Astrocyte of the hippocampus (primary cell): ENCODE data around the gene COL27A1.

Experiments
- DNase-seq: peaks from one replicate; pipeline ENCODE4 v3.0.0; 2011; ENCODE audit warnings: low read depth, low spot score

COL27A1 gene

DNA sequence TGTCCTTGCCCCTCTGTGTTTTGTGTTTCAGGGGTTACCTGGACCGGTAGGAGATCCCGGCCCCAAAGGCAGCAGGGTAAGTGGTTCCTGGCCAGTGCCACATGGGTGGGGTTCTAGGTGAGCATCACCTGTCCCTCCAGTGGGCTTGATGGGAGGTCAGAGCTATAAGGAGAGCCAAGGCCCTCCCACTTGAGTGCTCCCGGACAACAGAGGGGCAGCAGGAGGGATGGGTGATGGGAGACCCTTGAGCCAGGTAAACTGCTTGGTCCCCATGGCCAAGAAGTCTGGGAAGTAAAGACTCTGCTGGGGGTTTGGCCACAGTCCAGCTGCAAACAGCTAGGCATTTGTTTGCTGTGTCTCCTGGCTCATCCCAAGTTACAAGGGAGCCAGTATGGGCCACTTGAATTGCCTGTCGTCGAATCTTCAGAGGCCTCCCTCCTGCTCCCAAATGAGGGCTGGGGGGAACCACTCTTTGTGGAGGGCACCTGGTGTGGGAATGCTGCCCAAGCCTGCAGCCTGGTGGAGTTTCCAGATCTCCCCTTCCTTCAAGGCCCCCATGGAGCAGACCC is 51.0 kb downstream of the COL27A1 start:
- no peak for DNase-seq

DNA sequence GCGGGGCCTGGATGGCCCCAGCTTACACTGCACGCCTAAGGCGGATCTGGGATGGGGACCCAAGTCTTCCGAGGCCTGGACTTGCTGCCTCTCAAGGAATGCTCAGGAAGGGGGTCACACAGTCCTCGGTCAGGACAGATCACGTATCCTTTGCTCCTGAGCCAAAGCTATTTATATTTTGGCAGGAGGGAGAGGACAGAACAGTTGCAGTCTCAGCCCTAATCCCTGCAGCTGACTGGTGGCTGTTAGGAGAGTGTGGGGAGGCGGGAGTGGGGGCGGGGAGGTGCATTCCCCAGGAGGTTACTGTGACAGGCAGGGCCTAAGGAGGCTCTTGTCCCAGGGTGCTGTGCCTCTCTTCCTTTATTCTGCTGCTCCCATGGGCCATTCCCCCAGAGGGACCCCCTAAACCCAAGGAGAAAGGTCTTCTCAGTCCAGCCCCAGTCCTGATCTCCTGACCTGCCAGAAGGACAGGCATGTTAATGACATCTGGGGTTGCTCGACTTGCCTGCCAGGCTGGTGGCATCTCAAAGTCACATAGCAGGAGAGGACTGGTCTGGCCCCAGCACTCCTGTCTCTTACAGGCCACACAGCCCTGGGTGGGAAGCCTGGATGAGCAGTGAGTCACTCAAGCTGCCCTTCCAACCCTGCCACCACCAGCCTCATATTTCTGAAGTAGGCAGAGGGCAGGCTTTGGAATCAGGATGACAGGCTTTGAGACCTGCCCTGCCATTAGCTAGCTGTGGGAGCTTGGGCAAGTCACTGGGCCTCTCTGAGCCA is 51.9 kb downstream of the COL27A1 start:
- peak; percentile 62 for DNase-seq

DNA sequence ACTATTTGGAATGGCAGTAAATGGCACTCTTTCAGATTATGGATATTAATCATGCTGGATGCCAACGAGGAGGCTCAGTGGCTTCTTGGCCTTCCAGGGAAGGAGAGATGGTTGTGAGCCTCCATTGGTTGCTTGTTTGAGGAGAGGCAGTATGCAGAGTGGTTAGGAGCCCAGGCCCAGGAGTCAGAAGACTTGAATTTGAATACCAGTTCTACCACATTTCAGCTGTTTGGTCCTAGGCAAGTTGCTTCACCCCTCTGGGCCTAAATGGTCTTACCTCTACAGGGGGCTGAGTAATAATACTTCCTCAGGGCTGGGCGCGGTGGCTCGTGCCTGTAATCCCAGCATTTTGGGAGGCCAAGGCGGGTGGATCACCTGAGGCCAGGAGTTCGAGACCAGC is 52.5 kb downstream of the COL27A1 start:
- DNase-seq: no peak

GRCh38 chr9:114209151-114209550 is 53.8 kb downstream of the COL27A1 start:
- no peak for DNase-seq

DNA sequence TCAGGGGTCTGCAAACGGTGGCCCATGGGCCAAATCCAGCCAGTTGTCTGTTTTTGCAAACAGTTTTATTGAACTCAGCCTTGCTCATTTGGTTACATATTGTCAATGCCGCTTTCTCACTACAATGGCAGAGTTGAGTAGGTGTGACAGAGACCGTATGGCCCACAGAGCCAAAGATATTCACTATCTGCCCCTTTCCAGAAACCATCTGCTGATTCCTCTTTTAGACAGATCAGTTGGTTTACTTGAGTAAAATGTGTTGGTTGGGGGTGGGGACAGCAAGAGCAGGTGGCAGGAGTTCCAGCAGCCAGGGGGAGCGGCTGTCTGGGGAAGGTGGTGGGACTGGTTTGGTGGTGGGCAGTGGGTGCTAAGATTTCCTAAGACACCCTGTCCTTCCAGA is 54.8 kb downstream of the COL27A1 start:
- no peak for DNase-seq

DNA sequence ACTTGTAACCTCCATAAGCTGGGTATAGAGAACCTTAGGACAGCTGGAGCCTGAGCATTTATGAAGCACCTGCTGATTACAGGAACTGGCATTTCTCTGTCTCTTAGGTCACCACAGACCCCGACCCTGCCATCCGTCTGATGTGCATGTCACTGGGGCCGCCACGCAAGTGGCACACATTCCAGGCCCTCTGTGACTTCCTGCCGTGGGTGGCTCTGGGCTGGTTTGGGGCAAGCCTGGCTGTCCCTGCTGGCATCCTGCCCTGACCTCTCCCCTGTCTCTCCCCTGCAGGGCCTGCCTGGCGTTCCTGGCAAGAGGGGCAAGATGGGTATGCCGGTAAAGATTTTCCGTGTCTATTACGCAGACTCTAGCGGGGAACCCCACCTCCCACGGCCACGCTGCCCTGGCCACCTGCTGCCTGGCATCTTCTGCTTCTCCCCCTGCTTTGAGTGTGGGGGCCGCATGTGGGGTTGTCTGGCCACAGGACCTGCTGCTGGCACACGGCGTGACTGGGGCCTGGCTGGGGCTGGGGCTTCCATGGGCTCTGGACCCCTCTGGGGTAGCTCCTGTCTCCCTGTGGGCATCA is 55.4 kb downstream of the COL27A1 start:
- DNase-seq: no peak

- no peak for DNase-seq
These were observed 57.5 kb downstream of the COL27A1 start for GRCh38 chr9:114212826-114213225.

GRCh38 chr9:114213566-114213965 is 58.2 kb downstream of the COL27A1 start:
- DNase-seq: no peak

GRCh38 chr9:114214181-114214580 is 58.8 kb downstream of the COL27A1 start:
- DNase-seq: peak; percentile 75

GRCh38 chr9:114214686-114215414 is 59.5 kb downstream of the COL27A1 start:
- no peak for DNase-seq

DNA sequence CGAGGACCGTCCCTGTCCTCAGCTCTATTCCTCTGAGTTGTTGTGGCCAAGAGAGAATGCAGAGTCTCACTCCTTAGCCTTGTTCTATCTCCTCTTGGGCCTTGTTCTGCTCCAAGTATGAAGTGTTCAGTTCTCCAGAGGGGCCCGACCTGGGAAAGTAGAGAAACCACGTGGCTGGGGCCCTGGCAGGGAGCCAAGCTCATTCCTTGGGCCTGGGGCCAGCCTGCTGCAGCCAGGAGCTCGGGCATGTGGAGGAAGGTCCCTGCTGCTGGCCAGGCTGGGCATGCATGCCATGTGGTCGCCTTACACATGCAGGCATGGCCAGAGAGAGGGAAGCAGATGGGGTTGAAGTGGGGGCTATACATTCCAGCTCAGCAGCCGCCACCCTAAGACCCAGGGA is 60.7 kb downstream of the COL27A1 start:
- DNase-seq: peak; percentile 92

DNA sequence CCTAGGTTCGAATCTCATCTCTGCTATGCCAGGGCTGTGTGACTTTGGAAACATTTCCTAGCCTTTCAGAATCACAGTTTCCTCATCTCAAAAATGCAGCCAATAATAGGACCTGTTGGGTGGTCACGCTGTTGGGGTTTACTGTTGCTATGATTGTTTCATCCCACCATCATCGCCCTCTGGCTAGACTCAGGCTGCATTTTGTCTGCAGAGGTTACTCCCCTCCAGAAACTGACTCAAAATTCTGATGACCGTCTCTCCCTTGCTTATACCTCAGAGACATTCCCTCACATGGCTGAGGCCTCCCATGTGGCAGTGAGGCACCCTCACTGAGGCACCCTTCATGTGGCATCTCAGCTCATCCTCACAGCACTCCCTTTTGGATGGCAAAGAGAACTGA is 61.6 kb downstream of the COL27A1 start:
- no peak for DNase-seq

DNA sequence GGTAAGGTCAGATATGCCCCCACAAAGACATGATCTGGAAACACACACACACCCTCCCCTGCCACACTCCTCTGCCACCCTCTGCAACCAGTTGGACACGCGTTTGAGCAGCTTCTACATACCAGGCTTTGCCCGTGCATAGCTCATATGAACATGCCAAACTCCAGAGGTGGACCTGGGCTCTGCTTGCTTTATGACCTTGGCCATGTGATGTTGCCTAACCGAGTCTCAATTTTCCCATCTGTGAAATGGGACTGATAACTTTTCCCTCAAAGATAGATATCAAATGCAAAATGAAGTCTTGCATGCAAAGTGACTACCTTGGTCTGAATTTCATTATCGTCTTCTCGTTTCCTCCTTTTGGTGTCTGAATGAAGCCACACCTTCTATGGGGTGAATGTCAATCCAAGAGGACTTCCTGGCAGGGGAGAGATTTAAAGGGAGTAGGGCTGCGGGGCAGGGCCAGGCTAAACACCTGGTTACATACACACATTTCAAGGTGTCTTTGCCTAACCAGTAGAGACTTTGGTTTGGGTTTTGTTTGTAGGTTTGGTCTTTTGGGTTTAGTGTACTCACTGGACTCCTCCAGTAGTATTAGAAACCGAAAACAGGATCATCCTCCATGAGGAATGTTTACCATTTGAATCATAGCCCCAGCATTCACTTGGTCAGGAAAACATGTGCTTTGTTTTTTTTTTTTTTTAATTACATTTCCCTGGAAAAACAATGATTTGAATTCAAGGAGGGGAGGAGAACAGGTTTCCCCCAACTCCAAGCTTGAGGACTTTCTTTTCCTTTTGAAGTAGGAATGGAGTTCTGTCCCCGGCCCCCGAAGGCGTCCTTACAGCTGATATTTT is 63.2 kb downstream of the COL27A1 start:
- DNase-seq: peak; percentile 20

DNA sequence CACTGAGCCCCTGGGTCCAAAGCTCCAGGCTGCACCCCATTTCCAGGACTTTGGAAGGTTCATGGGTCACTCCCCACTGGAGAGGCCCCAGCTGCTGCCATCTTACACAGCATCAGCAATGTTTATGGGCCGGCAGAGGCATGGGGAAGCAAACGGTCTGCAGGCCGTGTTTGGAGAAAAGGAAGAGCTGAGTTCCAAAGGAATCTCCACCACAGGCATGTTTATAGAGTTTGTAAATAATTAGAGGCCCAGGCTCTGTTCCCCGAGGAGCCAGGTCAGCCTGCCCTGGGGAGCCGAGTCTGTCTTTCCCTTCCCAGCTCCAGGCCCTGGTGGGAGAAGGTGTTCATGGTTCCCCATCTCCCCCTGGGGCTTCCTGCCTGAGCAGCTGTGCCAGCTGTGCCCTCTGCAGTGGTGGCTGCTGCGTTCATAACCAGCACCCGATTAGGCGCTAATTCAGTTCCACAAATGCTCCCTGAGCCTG is 64.8 kb downstream of the COL27A1 start:
- DNase-seq: peak; percentile 48

- DNase-seq: no peak
These were observed 66.5 kb downstream of the COL27A1 start for GRCh38 chr9:114221706-114222465.

GRCh38 chr9:114223564-114224246 is 68.4 kb downstream of the COL27A1 start:
- peak; percentile 58 for DNase-seq

DNA sequence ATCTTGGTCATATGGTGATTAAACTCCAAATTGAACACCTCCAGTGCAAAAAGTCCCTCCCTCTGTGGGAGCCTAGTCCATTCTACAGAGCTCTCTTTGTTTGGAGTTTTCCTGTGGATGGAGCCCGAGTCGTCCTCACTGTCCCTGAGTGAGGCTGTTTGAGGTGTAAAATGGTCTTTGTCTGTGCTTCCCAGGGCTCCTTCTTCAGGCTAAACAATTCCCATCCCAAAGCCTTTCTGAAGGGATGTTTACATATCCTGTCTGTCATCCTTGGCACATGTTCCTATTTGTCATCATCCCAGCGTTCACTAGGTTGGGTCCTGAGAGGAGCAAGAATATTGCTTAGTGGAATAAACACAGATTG is 68.9 kb downstream of the COL27A1 start:
- peak; percentile 55 for DNase-seq

- DNase-seq: peak; percentile 62
These were observed 70.3 kb downstream of the COL27A1 start for GRCh38 chr9:114225561-114226212.

DNA sequence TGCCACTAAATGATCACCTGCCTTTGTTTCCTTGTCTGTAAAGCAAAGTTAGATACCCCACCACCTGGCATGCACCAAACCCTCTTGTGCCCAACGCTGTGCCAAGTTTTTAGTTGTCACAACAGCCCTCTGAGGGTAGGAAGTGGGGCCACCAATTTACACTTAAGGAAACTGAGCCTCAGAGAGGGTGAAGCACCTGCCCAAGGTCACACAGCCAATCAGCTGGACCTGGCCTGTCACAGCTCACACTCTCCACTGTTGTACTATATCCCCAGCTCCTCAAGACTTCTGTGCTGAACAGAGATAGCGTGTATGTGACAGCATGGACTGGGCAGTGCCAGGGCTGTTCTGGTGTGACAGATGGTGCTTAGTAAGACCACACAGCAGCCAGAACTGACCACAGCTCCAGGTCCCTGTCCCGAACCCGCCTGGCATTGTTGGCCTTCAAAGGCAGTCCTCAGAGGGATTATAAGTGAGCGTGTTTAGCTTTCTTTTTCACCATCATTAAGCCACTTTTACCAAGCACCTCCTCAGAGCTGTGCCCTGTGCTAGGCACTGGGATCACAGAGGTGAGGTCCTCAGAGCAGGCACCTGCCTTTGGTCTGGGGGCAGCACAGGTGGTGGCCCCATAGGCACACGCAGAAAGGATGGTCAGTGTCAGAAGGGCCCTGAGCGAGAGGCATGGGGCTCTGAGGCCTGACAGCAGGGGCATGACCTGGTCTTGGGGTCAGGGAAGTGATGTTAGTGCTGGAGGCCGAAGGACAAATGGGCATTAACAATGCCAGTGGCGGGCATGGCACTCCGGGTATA is 71.1 kb downstream of the COL27A1 start:
- no peak for DNase-seq
